Measurements from ENCODE around the gene SH3PXD2A. TPM values are rescaled to one million over a fixed set of nuclear protein-coding genes. Genes with fewer than 3 reads are reported as not detected.

SH3PXD2A gene
- total RNA-seq, 1 experiment from 2014 or later = 13.2 TPM

DNA sequence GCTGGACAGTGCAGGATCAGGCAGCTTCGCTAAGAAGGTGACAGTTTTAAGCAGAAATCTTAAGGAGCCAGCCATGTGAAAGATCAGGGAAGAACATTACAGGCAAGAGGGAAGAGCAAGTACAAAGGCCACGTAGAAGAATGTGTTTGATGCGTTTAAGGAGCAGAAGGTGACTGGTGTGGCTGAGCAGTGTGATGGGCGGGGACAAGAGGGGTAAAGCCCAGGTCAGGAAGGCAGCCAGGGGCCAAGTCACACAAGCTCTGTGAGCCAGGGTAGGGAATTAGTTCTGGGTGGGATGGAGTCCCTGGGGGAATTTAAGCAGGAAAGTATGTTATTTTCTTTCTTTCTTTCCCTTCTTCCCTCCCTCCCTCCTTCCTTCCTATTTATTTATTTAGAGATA, 166.9 kb downstream of the SH3PXD2A start:
- BruUV-seq (replicated peaks) = no TSS peak
- no peak for TF ChIP-seq CTCF (IDR thresholded peaks at IDR 0.05; ENCODE audit: unreplicated experiment)
- intact Hi-C loops (cut with micrococcal nuclease) = no loop called here
- no peak overlapping the region for H3K4me3 Mint-ChIP-seq (ENCODE audit: unreplicated experiment)
- no peaks in the 10 kb centered on the region for H3K27me3 Mint-ChIP-seq (ENCODE audit: insufficient read depth, unreplicated experiment)
- no peak for DNase-seq (ENCODE audit: unreplicated experiment)
- H3K27ac Mint-ChIP-seq (ENCODE audit: low read depth, unreplicated experiment) = no peak overlapping the region
- H3K4me1 Mint-ChIP-seq (ENCODE audit: insufficient read depth, unreplicated experiment) = peaks cover 14% of the 10 kb centered on the region
- POLR2A ChIA-PET = no interaction called here
- CTCF ChIA-PET = interaction anchor here (0.6 to 4.5 kb wide), 5 partner anchors 43 to 197 kb away, joined by 3 to 57 read pairs (median 7); no protein-coding TSS in a partner anchor
- peaks cover 5% of the 10 kb centered on the region for H3K36me3 Mint-ChIP-seq (ENCODE audit: insufficient read depth, unreplicated experiment)
- no peaks in the 10 kb centered on the region for H3K9me3 Mint-ChIP-seq (ENCODE audit: unreplicated experiment)

GRCh38 chr10:103687718-103688117, 167.7 kb downstream of the SH3PXD2A start:
- H3K27me3 Mint-ChIP-seq (ENCODE audit: insufficient read depth, unreplicated experiment) = no peaks in the 10 kb centered on the region
- POLR2A ChIA-PET = no interaction called here
- H3K27ac Mint-ChIP-seq (ENCODE audit: low read depth, unreplicated experiment) = no peak overlapping the region
- DNase-seq (ENCODE audit: unreplicated experiment) = no peak
- CTCF ChIA-PET = interaction anchor here (0.6 to 4.5 kb wide), 11 partner anchors 9 to 153 kb away, joined by 4 to 57 read pairs (median 19); no protein-coding TSS in a partner anchor
- no peak for TF ChIP-seq CTCF (IDR thresholded peaks at IDR 0.05; ENCODE audit: unreplicated experiment)
- BruUV-seq (replicated peaks) = no TSS peak
- H3K9me3 Mint-ChIP-seq (ENCODE audit: unreplicated experiment) = no peaks in the 10 kb centered on the region
- H3K4me1 Mint-ChIP-seq (ENCODE audit: insufficient read depth, unreplicated experiment) = peaks cover 14% of the 10 kb centered on the region
- intact Hi-C loops (cut with micrococcal nuclease) = no loop called here
- H3K36me3 Mint-ChIP-seq (ENCODE audit: insufficient read depth, unreplicated experiment) = peaks cover 5% of the 10 kb centered on the region
- no peak overlapping the region for H3K4me3 Mint-ChIP-seq (ENCODE audit: unreplicated experiment)

- Mint-ChIP-seq H3K4me1 (ENCODE audit: insufficient read depth, unreplicated experiment) (peaks cover 14% of the 10 kb centered on the region), H3K27ac (ENCODE audit: low read depth, unreplicated experiment) (no peak overlapping the region), H3K9me3 (ENCODE audit: unreplicated experiment) (no peaks in the 10 kb centered on the region), H3K36me3 (ENCODE audit: insufficient read depth, unreplicated experiment) (peaks cover 5% of the 10 kb centered on the region), H3K27me3 (ENCODE audit: insufficient read depth, unreplicated experiment) (no peaks in the 10 kb centered on the region), H3K4me3 (ENCODE audit: unreplicated experiment) (no peak overlapping the region)
- intact Hi-C loops (cut with micrococcal nuclease) = no loop called here
- ChIA-PET CTCF (interaction anchor here (0.6 to 4.5 kb wide), 33 partner anchors 10 to 260 kb away, joined by 3 to 57 read pairs (median 10); no protein-coding TSS in a partner anchor), POLR2A (interaction anchor here (1.2 kb wide), 1 partner anchor 24 kb away, joined by 3 read pairs; no protein-coding TSS in a partner anchor)
- no peak for TF ChIP-seq CTCF (IDR thresholded peaks at IDR 0.05; ENCODE audit: unreplicated experiment)
- BruUV-seq (replicated peaks) = no TSS peak
- no peak for DNase-seq (ENCODE audit: unreplicated experiment)
These were observed 168.2 kb downstream of the SH3PXD2A start for GRCh38 chr10:103687172-103687571.

GRCh38 chr10:103685880-103686669, 169.3 kb downstream of the SH3PXD2A start:
- Mint-ChIP-seq H3K4me1 (ENCODE audit: insufficient read depth, unreplicated experiment) (peaks cover 6% of the 10 kb centered on the region), H3K9me3 (ENCODE audit: unreplicated experiment) (no peaks in the 10 kb centered on the region), H3K27ac (ENCODE audit: low read depth, unreplicated experiment) (peak overlapping the region; percentile 67), H3K36me3 (ENCODE audit: insufficient read depth, unreplicated experiment) (peaks cover 5% of the 10 kb centered on the region), H3K4me3 (ENCODE audit: unreplicated experiment) (no peak overlapping the region), H3K27me3 (ENCODE audit: insufficient read depth, unreplicated experiment) (no peaks in the 10 kb centered on the region)
- ChIA-PET POLR2A (interaction anchor here (0.9 to 1.2 kb wide), 2 partner anchors 22 to 29 kb away, joined by 3 to 5 read pairs; no protein-coding TSS in a partner anchor), CTCF (interaction anchor here (0.5 to 4.5 kb wide), 58 partner anchors 10 to 472 kb away, joined by 3 to 57 read pairs (median 6); partner anchors contain the start of genes NEURL1 and PDCD11)
- BruUV-seq (replicated peaks) = no TSS peak
- intact Hi-C loops (cut with micrococcal nuclease) = loop anchor here (1.0 kb wide), 1 partner anchor 88 kb away; no protein-coding TSS in a partner anchor
- peak; percentile 87 for TF ChIP-seq CTCF (IDR thresholded peaks at IDR 0.05; ENCODE audit: unreplicated experiment)
- DNase-seq (ENCODE audit: unreplicated experiment) = peak; percentile 63

Data from MCF 10A (cell line).